ENCODE data around the gene CDYL2.

GRCh38 chr16:80611171-80611929, 193.0 kb downstream of the CDYL2 start:
- no peak for TF ChIP-seq TAF1 (IDR thresholded peaks at IDR 0.05; ENCODE audit: borderline replicate concordance, insufficient read depth, low read length)
- no peak for TF ChIP-seq SIN3A (IDR thresholded peaks at IDR 0.05; ENCODE audit: borderline replicate concordance, insufficient read depth, low read length)
- TF ChIP-seq REST (IDR thresholded peaks at IDR 0.05; ENCODE audit: insufficient read depth in 1 of 2, low read depth in 2 of 2, low read length in 2 of 2): no peak
- TF ChIP-seq POLR2AphosphoS5 (IDR thresholded peaks at IDR 0.05; ENCODE audit: low read depth, low read length): no peak
